NCI-H2171 (cell line): ENCODE measurements around the gene TRIP11.
"Not testable (repeated sequence)": the region's sequence is repeated elsewhere in the genome, so short reads cannot be mapped to it uniquely, and the experiment has no call there.

ENCODE experiments used
- DNase-seq: peaks from one replicate; lab custom pipeline; 2025; lab: John Stamatoyannopoulos, UW

Gene TRIP11

DNA sequence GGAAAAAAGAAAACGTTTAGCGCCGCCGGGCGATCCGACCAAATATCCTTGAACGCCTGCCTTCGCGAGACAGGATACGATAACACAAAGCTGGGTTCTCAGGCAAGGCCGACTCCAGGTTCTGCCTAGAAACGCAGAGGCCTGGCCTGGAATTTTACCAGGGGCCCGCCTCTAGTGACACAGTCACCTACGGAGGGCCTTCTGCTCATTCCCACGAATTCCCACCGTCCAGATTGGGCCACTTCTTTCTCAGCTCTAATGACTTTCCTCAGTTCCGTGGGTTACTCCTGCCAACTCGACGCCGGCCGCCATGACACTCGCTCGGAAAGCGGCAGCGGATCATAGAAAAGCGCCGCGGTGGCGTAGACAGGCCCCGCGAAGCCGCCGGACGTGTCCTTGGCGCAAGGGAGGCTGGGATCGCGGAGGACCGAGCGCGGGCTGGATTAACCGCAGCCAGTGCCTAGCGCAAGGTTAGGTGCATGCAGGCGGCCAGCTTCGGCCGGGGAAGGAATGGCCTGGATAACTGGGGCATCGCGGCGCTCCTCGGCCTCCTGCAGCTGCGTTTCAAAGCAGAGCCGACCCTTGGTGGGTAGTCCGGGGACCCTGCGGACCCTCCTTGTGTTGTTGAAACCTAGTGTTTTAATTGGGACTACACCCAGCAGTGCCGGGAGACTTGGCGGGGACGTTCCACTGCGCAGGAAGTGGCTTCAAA, at the start of gene TRIP11:
Gene TRIP11, minus strand, starts transcription at position 341 of the 712 bp plus-strand sequence. CDS start 374 bp downstream, outside the sequence.
- DNase-seq = peak; percentile 92

DNA sequence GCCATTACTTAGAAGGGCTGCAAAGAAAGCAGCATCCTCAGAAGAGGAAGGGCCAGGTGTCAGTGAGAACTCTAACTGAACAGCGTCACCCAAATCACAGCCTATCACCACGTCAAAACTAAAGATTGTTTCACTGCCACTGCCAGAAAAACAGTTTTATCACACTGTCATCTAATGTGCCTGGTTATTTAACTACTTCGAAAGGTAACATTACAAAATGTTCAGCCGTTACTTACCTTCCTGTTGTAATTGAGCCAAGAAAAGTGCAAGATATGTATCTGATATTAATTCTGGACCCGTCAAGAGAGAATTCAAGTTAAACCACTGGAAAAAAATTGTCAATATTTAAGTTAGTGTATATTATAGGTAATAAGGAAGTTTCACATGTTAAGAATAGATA, 48.6 kb upstream of the TRIP11 start:
- no peak for DNase-seq

- DNase-seq = no peak
Measured at GRCh38 chr14:92074555-92074954, 34.7 kb upstream of the TRIP11 start.

- no peak for DNase-seq
Measured at GRCh38 chr14:92058006-92058917, 18.4 kb upstream of the TRIP11 start.

DNA sequence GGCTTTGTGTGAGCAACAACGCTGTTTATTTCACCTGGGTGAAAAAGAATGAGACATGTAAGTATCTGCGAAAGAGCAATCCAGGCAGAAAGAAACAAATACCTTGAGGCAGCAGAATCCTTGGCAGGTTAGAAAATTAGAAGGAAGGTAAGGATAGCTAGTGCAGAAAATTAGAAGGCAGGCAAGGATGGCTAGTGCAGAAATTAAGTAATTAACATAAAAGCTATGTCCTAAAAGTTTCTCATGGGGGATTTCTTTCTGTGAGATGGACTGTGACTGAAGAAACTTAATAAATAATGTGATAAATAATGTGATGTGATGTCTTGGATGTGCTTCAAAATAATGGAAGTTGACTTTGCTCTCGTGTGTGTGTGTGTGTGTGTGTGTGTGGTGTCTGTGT, 9.9 kb upstream of the TRIP11 start:
- no peak for DNase-seq

GRCh38 chr14:92049221-92049620, 9.4 kb upstream of the TRIP11 start:
- DNase-seq = not testable (repeated sequence)

DNA sequence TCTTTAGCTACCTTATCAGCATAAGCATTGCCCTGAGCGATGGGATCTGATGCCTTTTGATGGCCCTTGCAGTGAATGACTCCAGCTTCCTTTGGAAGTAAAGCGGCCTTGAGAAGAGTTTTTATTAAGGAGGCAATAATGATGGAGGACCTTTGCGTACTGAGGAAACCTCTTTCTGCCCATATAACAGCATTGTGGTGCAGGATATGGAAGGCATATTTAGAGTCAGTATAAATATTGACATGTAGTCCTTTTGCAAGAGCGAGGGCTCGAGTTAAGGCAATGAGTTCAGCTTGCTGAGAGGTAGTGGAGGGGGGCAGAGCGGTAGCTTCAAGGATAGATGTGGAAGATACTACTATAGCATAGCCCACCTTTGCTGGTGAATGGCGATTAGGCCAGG, 6.0 kb upstream of the TRIP11 start:
- DNase-seq = not testable (repeated sequence)

DNA sequence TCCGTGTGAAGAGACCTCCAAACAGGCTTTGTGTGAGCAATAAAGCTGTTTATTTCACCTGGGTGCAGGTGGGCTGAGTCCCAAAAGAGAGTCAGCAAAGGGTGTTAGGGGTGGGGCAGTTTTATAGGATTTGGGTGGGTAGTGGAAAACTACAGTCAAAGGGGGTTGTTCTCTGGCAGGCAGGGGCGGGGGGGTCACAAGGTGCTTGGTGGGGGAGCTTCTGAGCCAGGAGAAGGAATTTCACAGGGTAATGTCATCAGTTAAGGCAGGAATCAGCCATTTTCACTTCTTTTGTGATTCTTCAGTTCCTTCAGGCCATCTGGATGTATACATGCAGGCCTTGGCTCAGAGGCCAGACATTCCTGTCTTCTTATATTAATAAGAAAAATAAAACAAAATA, 1.9 kb upstream of the TRIP11 start:
- DNase-seq = not testable (repeated sequence)

DNA sequence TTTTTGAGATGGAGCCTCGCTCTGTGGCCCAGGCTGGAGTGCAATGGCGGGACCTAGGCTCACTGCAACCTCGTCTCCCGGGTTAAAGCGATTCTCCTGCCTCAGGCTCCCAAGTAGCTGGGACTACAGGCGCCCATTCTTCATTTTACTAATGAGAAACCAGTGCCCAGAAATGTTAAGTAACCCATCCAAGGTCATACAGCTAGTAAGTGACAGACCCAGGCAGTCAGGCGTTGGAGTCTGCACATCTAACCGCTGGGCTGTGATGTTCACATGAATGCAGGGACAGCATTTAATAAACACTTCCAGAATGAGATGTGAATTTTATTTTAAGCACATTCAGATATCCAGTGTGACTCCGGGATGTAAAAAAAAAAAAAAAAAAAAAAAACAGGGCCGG, 1.3 kb upstream of the TRIP11 start:
- no peak for DNase-seq

GRCh38 chr14:92040431-92041051, 682 bp upstream of the TRIP11 start:
- peak; percentile 18 for DNase-seq

GRCh38 chr14:92039063-92039718, 668 bp downstream of the TRIP11 start:
- DNase-seq = peak; percentile 50

GRCh38 chr14:92037989-92038388, 1.9 kb downstream of the TRIP11 start:
- DNase-seq = no peak

DNA sequence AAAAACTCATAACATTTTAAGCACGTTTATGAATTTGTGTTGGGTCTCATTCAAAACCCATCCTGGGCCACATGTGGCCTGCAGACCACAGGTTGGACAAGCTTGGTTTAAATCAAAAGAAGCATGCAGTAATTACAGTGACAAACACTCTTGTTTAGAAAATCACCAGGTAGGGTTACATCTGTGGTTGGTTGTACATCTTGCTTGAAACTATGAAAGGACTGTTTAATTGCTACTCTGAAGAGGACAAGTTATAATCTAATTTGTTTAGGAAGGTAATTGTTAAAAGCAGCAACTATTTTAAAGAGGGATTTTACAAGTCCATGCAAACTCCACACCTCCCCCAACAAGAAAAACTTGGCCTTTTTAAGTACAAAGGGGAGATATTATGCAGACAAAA, 4.0 kb downstream of the TRIP11 start:
- no peak for DNase-seq

DNA sequence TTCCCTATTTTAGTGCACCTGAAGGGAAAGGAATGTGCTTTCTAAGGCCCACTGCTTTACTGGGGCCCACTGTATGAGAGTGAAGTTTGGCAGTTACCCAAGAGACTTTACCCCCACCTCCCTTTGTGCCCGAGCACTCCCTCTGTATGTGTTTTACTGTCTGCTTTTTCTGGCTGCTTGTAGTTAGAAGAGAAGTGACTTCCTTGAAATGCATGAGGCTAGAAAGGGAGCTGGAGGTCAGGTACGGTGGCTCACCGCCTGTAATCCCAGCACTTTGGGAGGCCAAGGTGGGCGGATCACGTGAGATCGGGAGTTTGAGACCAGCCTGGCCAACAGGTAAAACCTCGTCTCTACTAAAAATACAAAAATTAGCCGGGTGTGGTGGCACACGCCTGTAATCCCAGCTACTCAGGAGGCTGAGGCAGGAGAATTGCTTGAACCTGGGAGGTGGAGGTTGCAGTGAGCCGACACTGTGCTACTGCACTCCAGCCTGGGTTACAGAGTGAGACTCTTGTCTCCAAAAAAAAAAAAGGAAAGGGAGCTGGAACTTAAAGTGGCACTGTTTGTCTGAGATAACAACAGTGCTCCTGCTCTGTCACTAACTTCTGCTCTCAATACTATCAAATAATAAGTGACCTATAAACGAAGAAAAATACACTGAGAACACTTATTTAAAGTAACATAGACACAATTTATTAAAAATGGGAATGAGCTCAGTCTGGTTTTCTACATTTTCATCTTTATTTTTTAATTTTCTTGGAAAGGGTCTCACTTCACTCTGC, 5.8 kb downstream of the TRIP11 start:
- DNase-seq = no peak

GRCh38 chr14:92033433-92033832, 6.4 kb downstream of the TRIP11 start:
- DNase-seq = no peak

DNA sequence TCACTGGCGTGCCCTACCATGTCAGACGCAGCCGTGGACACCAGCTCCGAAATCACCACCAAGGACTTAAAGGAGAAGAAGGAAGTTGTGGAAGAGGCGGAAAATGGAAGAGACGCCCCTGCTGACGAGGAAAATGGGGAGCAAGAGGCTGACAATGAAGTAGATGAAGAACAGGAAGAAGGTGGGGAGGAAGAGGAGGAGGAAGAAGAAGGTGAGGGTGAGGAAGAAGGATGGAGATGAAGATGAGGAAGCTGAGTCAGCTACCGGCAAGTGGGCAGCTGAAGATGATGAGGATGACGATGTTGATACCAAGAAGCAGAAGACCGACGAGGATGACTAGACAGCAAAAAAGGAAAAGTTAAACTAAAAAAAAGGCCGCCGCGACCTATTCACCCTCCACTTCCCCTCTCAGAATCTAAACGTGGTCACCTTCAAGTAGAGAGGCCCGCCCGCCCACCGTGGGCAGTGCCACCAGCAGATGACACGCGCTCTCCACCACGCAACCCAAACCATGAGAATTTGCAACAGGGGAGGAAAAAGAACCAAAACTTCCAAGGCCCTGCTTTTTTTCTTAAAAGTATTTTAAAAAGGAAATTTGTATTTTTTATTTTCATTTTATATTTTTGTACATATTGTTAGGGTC, 13.2 kb downstream of the TRIP11 start:
- DNase-seq = no peak

DNA sequence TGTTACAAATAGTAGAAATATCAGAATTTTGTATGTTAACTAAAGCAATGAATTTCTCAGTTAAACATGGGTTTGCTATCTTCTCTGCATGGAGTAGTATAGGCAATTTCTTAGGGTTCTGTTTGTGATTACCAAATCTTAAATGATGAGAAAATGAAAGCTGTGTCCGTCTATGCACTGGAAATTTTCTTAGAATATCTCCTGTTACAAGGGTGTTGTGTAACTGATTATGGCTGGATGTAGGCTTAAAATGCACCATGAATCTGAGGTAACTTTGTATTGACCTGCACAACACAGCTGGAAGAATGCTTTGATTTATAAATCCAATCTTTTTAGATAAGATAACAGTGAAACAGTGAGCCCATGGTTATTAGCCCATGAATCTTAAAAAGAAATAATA, 17.8 kb downstream of the TRIP11 start:
- DNase-seq = no peak

- no peak for DNase-seq
Measured at GRCh38 chr14:92021523-92021922, 18.3 kb downstream of the TRIP11 start.

GRCh38 chr14:92014040-92014439, 25.8 kb downstream of the TRIP11 start:
- no peak for DNase-seq

GRCh38 chr14:92012121-92012748, 27.6 kb downstream of the TRIP11 start:
- no peak for DNase-seq
